ENCODE results near the gene SERPIND1.

Gene SERPIND1

GRCh38 chr22:20779818-20780158 is 5.9 kb downstream of the SERPIND1 start:
- Histone ChIP-seq H3K9me3 (ENCODE audit: insufficient read depth, low read depth, low read length) (no peaks in the 10 kb centered on the region), H3F3A (ENCODE audit: low read depth) (no peaks in the 10 kb centered on the region), H3K4me2 (ENCODE audit: low read depth, low read length, poor library complexity, severe bottlenecking) (no peak overlapping the region), H3K4me1 (ENCODE audit: insufficient read depth, low read length, poor library complexity, severe bottlenecking) (peaks cover 12% of the 10 kb centered on the region), H3K36me3 (ENCODE audit: insufficient read depth, low read length) (peaks cover 16% of the 10 kb centered on the region; the same call in 1 of the 2 replicates), H3K4me3 (ENCODE audit: low read length, poor library complexity, severe bottlenecking) (no peak overlapping the region), H4K20me1 (ENCODE audit: insufficient read depth, low read length, poor library complexity, severe bottlenecking) (no peaks in the 10 kb centered on the region), H3K9me2 (replicated peaks; ENCODE audit: low read depth, low read length) (no peaks in the 10 kb centered on the region), H3K27me3 (ENCODE audit: insufficient read depth, low read length, poor library complexity, severe bottlenecking) (no peaks in the 10 kb centered on the region), H3K79me2 (ENCODE audit: insufficient read depth, low read length) (no peaks in the 10 kb centered on the region), H3K9ac (ENCODE audit: low read depth, low read length, poor library complexity, severe bottlenecking) (no peak overlapping the region), H2AFZ (ENCODE audit: low read length) (no peak overlapping the region)
- TF ChIP-seq EZH2phosphoT487 (IDR thresholded peaks at IDR 0.05; ENCODE audit: borderline replicate concordance) = no peak
- TF ChIP-seq CTCF (conservative IDR thresholded peaks at IDR 0.05; ENCODE audit: low read length) = no peak

GRCh38 chr22:20781272-20781990 is 7.5 kb downstream of the SERPIND1 start:
- Histone ChIP-seq H3F3A (ENCODE audit: low read depth) (no peaks in the 10 kb centered on the region), H3K27me3 (ENCODE audit: insufficient read depth, low read length, poor library complexity, severe bottlenecking) (no peaks in the 10 kb centered on the region), H3K9me2 (replicated peaks; ENCODE audit: low read depth, low read length) (no peaks in the 10 kb centered on the region), H3K36me3 (ENCODE audit: insufficient read depth, low read length) (peaks cover 18% of the 10 kb centered on the region; the same call in 1 of the 2 replicates), H2AFZ (ENCODE audit: low read length) (no peak overlapping the region), H4K20me1 (ENCODE audit: insufficient read depth, low read length, poor library complexity, severe bottlenecking) (no peaks in the 10 kb centered on the region), H3K4me2 (ENCODE audit: low read depth, low read length, poor library complexity, severe bottlenecking) (no peak overlapping the region), H3K9me3 (ENCODE audit: insufficient read depth, low read depth, low read length) (no peaks in the 10 kb centered on the region), H3K9ac (ENCODE audit: low read depth, low read length, poor library complexity, severe bottlenecking) (no peak overlapping the region), H3K4me3 (ENCODE audit: low read length, poor library complexity, severe bottlenecking) (no peak overlapping the region), H3K4me1 (ENCODE audit: insufficient read depth, low read length, poor library complexity, severe bottlenecking) (peaks cover 12% of the 10 kb centered on the region), H3K79me2 (ENCODE audit: insufficient read depth, low read length) (no peaks in the 10 kb centered on the region)
- TF ChIP-seq CTCF (conservative IDR thresholded peaks at IDR 0.05; ENCODE audit: low read length) (no peak), EZH2phosphoT487 (IDR thresholded peaks at IDR 0.05; ENCODE audit: borderline replicate concordance) (no peak)

GRCh38 chr22:20782083-20782482 is 8.2 kb downstream of the SERPIND1 start:
- H3K4me2 ChIP-seq (ENCODE audit: low read depth, low read length, poor library complexity, severe bottlenecking) = no peak overlapping the region
- H3K36me3 ChIP-seq (ENCODE audit: insufficient read depth, low read length) = peaks cover 25% of the 10 kb centered on the region; the same call in 1 of the 2 replicates
- TF ChIP-seq EZH2phosphoT487 (IDR thresholded peaks at IDR 0.05; ENCODE audit: borderline replicate concordance) = no peak
- no peak for TF ChIP-seq CTCF (conservative IDR thresholded peaks at IDR 0.05; ENCODE audit: low read length)
- no peaks in the 10 kb centered on the region for H3F3A ChIP-seq (ENCODE audit: low read depth)
- H3K4me3 ChIP-seq (ENCODE audit: low read length, poor library complexity, severe bottlenecking) = no peak overlapping the region
- H3K9ac ChIP-seq (ENCODE audit: low read depth, low read length, poor library complexity, severe bottlenecking) = no peak overlapping the region
- no peaks in the 10 kb centered on the region for H3K9me2 ChIP-seq (replicated peaks; ENCODE audit: low read depth, low read length)
- no peak overlapping the region for H2AFZ ChIP-seq (ENCODE audit: low read length)
- H3K27me3 ChIP-seq (ENCODE audit: insufficient read depth, low read length, poor library complexity, severe bottlenecking) = no peaks in the 10 kb centered on the region
- H3K4me1 ChIP-seq (ENCODE audit: insufficient read depth, low read length, poor library complexity, severe bottlenecking) = peaks cover 12% of the 10 kb centered on the region
- H4K20me1 ChIP-seq (ENCODE audit: insufficient read depth, low read length, poor library complexity, severe bottlenecking) = no peaks in the 10 kb centered on the region
- no peaks in the 10 kb centered on the region for H3K79me2 ChIP-seq (ENCODE audit: insufficient read depth, low read length)
- H3K9me3 ChIP-seq (ENCODE audit: insufficient read depth, low read depth, low read length) = no peaks in the 10 kb centered on the region
